ENCODE results near the gene CEP170.

The CEP170 gene

GRCh38 chr1:243273945-243274344 is 18.9 kb upstream of the CEP170 start:
- no peak overlapping the region for H3K27ac ChIP-seq
- TF ChIP-seq ZFX (IDR thresholded peaks at IDR 0.05; ENCODE audit: borderline replicate concordance): no peak
- TF ChIP-seq CTCF (IDR thresholded peaks at IDR 0.05): no peak

- no peak overlapping the region for H3K27ac ChIP-seq
- TF ChIP-seq CTCF (IDR thresholded peaks at IDR 0.05) (no peak), ZFX (IDR thresholded peaks at IDR 0.05; ENCODE audit: borderline replicate concordance) (no peak)
These were observed 18.4 kb upstream of the CEP170 start for GRCh38 chr1:243273506-243273905.

GRCh38 chr1:243272401-243272800 is 17.3 kb upstream of the CEP170 start:
- TF ChIP-seq ZFX (IDR thresholded peaks at IDR 0.05; ENCODE audit: borderline replicate concordance): no peak
- TF ChIP-seq CTCF (IDR thresholded peaks at IDR 0.05): no peak
- no peak overlapping the region for H3K27ac ChIP-seq

- TF ChIP-seq ZFX (IDR thresholded peaks at IDR 0.05; ENCODE audit: borderline replicate concordance): no peak
- no peak for TF ChIP-seq CTCF (IDR thresholded peaks at IDR 0.05)
These were observed 16.9 kb upstream of the CEP170 start for GRCh38 chr1:243271996-243272395.

GRCh38 chr1:243270097-243270864 is 15.2 kb upstream of the CEP170 start:
- no peak for TF ChIP-seq CTCF (IDR thresholded peaks at IDR 0.05)
- no peak for TF ChIP-seq ZFX (IDR thresholded peaks at IDR 0.05; ENCODE audit: borderline replicate concordance)
- H3K27ac ChIP-seq: no peak overlapping the region

More at GRCh38 chr1:243271996-243272395, 16.9 kb upstream of the CEP170 start:
- H3K27ac ChIP-seq: no peak overlapping the region

- no peak for TF ChIP-seq CTCF (IDR thresholded peaks at IDR 0.05)
- TF ChIP-seq ZFX (IDR thresholded peaks at IDR 0.05; ENCODE audit: borderline replicate concordance): no peak
- no peak overlapping the region for H3K27ac ChIP-seq
These were observed 14.3 kb upstream of the CEP170 start for GRCh38 chr1:243269461-243269801.

- TF ChIP-seq ZFX (IDR thresholded peaks at IDR 0.05; ENCODE audit: borderline replicate concordance): no peak
- TF ChIP-seq CTCF (IDR thresholded peaks at IDR 0.05): no peak
- no peak overlapping the region for H3K27ac ChIP-seq
These were observed 13.8 kb upstream of the CEP170 start for GRCh38 chr1:243268751-243269460.
